Fibroblast of skin of right biceps (primary cell): ENCODE data around the gene IMMT.
"Not testable (repeated sequence)": the region's sequence is repeated elsewhere in the genome, so short reads cannot be mapped to it uniquely, and the experiment has no call there.

Experiments
- DNase-seq: peaks from one replicate; pipeline ENCODE4 v3.0.0-alpha.2; 2013

Gene IMMT

DNA sequence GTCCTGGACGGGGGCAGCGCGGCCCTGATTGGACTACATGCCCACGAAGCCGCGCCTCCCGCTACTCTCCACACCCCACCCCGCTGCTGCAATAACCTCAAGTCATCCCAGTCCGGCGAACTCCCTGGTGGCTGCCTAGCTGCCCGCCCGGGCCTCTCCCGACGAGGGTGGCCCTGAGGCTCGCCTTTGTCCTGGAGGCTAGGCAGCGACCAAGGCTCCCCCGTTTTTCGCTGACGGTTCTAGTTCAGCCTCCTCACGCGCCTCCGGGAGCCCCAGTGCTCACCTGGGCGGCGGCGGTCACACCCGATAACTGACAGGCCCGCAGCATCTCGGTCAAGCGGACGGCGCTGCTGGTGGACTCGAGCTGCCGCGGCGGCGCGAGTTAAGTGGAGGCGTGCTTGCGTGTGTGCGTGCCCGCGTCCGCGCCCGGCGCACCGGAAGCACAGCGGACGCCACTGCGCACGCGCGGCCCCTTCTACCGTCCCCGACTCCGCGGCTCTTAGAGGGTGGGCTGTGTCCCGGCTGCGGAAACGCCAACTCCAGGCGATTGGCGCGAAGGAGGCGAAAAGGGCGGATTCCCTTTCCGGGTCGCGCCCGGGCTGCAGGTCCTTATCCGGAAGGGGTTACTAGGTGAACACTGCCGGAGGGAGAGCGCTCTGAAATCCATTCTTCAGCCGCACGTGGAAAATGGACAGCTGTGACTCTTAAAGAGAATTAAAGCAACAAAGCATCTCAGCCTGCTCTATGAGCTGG is at the start of gene IMMT:
Gene IMMT (minus strand): TSS at position 408 of the 753 bp plus-strand sequence. CDS start 80 bp downstream, at position 328.
- peak; percentile 97 for DNase-seq

- DNase-seq, result not testable (repeated sequence)
Measured at GRCh38 chr2:86244781-86245180, 49.5 kb upstream of the IMMT start.

DNA sequence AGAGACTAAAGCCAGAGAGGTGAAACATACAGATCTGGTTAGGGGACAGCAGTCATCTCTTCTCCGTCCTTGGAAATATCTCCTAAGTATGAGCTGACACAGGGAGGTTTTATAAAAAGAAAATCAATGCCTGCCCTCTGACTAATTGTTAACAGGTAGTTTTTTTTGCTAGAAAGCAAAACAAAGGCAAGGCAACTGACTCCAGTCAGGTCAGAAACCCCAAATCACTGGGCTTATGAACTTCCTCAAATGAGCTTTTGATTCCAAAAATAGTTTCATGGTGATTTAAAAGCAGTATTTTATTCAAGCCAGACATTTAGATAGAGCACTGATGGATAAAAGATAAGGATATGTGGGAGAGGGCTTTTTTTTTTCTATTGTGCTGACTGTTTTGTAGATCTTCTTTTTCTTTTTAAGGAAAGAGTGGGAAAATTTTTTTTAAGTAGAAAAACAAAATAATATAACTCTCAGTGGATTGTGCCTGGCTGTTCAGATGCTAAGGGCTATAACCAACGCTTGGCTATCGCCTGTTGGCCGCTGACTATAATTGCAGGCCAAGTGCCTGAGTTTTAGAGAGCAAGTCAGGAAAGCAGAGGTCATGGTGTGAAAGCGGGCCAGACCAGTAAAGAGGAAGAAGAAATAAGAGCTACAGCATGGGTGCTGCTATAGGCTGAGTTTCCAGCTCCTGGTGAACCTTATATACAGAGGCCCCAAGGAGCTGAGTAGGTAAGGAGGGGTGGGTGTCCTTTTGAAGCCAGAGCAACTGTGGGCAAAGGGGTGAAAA is 48.9 kb upstream of the IMMT start:
- DNase-seq, result no peak

DNA sequence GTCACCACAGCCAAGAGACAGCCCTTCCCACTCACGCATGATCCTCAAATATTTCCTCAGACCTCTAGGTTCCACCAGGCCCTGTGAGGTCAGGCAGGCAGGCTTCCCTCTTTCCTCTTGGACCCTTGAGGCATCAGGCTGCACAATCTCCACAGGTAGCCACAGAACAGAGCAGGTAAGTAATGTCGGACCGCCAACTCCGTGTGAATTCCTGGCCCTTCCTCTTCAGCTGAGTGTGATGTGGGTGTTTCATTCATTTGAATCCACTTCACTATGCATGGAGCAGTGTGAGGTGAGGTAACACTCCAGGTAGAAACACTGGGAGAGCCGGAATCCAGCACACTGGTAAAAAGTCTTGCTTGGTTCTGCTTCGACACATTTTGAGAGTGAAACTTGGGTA is 48.0 kb upstream of the IMMT start:
- DNase-seq, result no peak

DNA sequence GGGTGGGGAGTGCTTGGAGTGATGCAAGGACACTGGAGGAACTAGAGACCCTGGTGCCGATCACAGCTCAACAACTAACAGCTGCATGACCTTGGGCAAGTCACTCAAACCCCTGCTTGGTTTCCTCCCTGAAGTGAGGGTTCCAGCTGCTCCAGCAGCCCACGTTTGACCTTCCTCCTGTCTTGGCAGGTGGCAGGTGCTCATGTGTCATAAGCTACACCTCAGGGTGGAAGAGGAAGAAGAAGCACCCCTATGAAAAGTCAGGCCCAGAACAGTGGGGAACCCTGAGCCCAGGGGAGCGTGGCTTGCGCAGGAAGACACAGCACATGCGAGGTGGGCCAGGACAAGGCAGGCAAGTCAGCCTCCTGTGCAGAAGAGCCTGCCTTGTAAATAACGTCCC is 46.3 kb upstream of the IMMT start:
- no peak for DNase-seq

GRCh38 chr2:86240251-86240650 is 45.0 kb upstream of the IMMT start:
- no peak for DNase-seq

GRCh38 chr2:86239745-86240144 is 44.5 kb upstream of the IMMT start:
- DNase-seq, result no peak

GRCh38 chr2:86239326-86239725 is 44.1 kb upstream of the IMMT start:
- DNase-seq, result no peak

DNA sequence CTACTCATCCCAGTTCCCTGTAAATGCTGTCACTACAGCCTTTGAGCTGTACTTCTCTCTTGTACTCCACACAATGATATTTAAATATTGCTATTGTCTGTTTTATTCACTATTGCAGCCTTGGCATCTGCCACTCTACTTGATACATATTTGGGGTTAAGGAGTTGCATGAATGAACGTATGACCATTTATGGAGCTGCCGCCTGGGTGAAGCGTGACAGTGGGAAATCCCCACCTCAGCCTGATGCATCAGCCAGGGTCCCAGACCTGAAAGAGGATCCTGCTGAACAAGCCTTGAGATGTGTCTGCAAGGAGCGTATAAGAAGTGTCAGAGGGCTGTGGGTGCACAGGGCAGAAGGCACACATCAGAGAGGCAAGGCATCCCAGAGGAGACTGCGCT is 43.1 kb upstream of the IMMT start:
- DNase-seq, result no peak

- DNase-seq, result no peak
Measured at GRCh38 chr2:86237172-86237571, 41.9 kb upstream of the IMMT start.

DNA sequence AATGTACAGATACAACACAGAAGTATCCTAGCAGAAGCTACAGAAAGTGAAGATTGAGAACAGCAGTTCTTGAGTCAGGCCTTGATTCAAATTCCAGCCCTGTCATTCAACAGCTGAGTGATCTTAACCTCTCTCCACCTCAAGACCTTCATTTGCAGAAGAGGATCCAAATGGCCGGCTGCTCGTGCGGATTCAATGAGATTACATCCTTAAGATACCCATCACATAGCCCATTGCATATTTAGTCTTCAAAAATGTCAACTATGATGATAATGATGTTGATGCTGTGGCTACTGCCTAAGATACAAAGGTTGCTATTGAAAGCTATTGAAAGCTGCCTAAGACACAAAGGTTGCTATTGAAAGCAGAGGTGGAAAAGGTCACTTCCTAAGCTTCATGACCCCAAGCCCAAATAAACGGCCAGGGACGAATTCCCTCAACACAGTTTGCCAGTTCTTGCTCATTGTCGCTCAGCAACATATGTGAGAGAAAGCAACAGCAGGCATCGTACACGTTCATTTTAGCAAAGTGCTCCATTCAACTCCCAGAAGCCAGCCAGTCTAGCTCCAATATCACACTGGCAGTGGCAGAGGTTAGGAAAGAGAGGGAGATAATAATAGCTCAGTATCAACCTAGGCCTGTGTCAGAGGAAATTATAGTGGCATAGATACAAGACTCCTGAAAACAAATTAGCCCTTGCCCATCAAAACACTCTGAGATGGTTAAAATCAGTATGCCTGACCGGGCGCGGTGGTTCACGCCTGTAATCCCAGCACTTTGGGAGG is 40.1 kb upstream of the IMMT start:
- DNase-seq, result no peak

GRCh38 chr2:86234563-86235131 is 39.4 kb upstream of the IMMT start:
- no peak for DNase-seq

- no peak for DNase-seq
Measured at GRCh38 chr2:86233436-86233835, 38.2 kb upstream of the IMMT start.

DNA sequence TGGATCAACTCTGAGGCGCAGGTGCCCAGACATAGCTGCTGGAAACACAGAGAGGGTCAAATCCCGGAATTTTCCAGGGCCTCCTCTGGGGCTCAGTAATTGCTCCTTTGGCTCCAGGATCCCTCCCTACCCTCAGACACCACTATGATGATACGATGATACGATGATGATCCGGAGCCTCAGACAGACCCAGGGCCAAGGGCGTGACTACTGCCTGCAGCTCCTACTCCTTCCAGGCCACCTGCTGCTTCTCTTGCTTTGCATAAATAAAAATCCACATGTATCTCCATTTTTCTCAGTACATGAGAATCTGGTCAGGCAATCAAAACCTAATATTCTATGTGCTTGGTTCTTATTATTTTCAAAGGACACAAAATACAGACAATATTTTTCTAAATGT is 37.6 kb upstream of the IMMT start:
- DNase-seq, result no peak

GRCh38 chr2:86232373-86232784 is 37.1 kb upstream of the IMMT start:
- no peak for DNase-seq

DNA sequence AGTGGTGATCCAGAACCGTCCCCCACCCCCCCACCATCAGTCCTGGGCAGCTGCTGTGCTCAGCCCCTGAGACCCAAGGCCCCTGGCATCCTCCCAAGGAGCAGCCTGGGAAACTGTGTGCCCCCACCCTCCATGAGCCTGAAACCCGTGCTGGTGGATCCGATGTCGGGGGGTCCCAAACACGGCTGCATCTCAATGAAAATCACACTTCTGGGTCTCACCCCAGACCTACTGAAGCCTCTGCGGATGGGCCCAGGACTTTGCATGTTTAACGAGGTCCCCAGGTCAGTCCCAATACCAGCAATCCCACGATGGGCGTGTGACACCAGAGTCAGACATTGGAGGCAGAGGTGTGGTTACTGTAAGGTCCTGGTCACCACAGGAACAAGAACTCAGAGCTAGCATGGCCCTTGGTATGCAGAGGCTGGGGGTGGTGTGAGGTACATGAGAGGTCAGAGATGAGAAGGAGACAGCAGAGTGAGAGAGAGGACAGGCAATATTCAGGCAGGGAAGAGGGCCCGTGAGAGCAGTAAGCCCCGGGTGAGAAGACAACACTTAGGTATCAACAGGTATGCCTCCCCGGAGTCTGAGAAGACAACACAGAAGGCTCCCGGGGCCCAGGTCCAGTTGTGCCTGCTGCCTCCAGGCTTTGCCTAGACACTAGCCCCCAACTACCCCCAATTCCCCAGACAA is 36.6 kb upstream of the IMMT start:
- no peak for DNase-seq

GRCh38 chr2:86230961-86231360 is 35.7 kb upstream of the IMMT start:
- DNase-seq, result no peak

DNA sequence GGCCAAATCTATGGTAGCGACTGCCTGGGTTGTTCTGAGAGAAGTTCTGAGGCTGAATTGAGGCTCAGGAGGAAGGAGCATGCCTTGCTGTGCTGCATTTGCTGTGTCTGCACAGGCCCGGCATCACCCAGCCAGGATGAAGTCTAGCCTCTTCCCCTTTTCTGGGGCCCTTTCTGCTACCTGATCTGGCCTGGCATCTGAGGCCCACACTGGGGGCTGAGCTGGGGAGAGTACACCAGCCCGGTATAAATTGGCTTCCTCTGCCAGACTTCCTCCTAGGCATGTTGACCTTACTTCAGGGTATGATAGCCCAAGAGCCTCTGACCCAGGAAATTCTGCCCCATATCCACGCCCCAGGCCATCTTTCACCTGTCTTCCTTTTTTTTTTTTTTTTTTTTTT is 34.0 kb upstream of the IMMT start:
- no peak for DNase-seq

DNA sequence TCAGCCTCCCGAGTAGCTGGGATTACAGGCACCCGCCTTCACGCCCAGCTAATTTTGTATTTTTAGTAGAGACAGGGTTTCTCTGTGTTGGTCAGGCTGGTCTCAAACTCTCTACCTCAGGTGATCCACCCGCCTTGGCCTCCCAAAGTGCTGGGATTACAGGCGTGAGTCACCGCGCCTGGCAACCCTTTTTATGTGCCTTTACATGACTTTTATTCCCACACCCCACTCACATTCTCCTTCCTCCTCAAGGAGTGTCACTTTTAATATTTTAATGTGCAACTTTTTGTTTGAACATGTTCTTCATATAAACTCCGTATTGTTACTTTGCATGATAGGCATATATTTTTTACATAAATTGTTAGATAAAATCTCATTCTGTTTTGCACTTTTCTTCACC is 33.3 kb upstream of the IMMT start:
- DNase-seq, result not testable (repeated sequence)

- no peak for DNase-seq
Measured at GRCh38 chr2:86227685-86228084, 32.4 kb upstream of the IMMT start.

DNA sequence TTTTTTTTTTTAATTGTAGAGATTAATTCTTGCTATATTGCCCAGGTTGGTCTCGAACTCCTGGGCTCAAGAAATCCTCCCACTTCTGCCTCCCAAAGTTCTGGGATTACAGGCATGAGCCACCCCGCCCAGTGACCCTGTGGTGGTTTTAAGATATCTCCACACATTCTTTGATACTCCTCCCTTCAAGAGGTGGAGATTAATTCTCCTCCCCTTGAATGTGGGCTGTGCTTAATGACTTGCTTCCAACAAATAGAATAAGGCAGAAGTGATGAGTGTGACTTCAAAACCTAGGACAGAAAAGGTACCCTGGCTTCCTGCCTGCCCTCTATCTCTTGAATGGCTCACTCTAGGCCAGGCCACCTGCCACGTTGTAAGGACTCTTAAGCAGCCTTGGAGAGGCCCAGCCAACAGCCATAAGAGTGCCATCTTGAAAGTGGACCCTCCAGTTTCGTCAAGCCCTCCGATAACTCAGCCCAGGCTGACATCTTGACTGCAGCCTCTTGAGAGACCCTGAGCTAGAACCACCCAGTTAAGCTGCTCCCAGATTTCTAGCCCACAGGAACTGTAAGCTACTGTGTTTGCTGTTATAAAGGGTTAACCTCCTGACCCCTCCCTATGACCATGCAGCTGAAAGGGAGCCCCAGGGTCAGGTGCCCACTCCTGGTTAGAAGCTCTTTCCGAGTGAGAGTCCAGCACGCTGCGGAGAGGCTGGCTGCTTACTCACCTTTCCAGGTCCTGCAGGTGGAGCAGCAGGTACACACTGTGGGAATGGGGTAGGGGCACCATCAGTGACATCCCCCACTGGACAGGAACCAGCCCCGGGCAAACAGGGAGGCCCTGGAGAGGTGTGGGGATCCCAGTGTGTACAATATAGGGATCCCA is 31.6 kb upstream of the IMMT start:
- DNase-seq, result no peak

- DNase-seq, result no peak
Measured at GRCh38 chr2:86226070-86226469, 30.8 kb upstream of the IMMT start.
